NCI-H2227 treated with DMSO at 0.1 percent for 48 hours (cell line): ENCODE measurements around the gene DPYSL4.
"Not testable (repeated sequence)": the region's sequence is repeated elsewhere in the genome, so short reads cannot be mapped to it uniquely, and the experiment has no call there.

Experiments
- DNase-seq: peaks from one replicate; lab custom pipeline; 2025; lab: John Stamatoyannopoulos, UW

Gene DPYSL4

DNA sequence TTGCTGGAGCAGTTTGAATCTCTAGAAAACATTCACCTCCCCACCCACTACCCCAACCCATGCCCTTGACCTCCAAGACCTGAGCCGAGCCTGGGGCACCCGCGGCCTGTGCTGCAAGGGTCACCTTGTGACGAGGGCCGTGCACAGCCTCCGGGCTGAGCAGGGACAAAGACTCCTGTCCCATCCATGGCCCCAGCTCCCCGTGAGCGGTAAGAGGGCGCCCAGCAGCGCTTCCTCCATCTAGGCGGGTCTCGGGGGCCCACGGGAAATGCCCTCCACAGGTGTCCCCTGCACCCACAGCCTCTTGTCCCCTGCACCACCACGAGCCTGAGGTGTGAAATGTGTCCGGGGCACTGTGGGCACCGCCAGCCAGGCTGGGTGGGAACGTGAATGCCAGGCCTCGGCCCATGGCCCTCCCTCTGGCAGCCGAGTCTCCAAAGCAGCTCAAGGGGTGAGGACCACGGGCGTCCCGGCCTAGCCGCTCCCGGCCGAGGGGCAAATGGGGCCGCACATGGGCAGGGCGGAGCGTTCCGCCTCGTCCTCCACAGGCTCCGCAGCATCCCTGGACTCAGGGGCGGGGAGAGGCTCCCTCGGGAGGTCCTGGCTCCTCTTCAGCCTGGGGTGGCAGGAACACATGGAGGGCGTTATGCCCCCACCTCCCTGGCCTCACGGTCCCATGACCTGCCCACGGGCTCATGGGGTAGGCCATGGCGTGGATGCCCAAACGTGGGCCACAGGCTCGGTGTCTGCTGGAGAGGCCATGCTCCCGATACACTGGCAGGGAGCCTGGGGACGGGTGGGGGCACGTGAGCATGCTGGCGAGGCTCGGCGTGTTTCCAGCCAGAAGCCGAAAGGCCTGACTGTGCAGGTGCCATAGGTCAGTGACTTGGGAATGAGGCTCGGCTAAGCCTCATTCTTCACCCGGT is 21.1 kb downstream of the DPYSL4 start:
- DNase-seq: no peak

DNA sequence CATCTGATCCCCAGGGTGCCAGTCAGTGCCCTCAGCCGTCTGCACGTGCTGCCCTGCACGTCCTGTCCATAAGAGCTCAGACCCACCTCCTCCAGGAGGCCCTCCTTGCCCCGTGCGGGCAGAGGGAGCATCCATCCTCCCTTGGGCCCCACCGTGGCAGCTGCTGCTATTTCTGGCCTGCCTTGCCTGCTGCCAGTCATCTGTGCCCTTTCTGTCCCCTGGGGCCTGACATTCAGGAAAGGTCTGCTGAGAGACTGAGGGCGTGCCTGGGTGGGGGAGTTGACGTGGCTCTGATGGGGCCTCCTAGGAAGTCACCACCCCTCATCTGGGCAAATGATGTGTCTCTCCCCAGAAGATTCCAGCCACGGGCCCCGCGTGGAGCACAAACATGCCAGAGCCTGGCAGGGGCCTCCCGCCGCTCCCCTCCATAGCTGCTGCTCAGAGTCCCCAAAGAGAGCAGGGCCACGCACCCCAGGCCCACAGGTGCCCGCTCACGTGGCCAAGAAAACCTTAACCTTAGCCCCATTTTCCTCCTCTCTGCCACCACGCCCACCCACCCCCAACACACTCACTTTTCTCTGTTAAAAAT is 21.8 kb downstream of the DPYSL4 start:
- DNase-seq: no peak

DNA sequence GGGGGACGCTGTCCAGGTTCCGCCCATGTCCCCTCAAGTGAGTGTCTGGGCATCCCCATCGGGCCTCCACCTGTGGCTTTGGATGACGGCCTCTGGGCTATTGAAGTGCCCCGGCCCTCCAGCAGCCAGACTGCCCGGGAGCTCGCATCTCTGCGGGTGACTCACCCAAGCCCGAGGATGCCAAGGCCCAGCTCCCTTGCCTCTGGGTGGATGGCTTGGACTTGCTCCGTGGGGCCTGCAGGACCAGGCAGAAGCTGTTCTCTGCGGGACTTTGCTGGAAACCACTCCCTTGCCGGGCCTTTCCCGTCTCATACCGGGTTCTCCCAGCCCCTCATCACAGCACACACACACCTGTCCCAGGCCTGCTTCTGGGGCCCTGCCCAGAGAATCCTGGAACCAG is 22.4 kb downstream of the DPYSL4 start:
- DNase-seq: no peak

DNA sequence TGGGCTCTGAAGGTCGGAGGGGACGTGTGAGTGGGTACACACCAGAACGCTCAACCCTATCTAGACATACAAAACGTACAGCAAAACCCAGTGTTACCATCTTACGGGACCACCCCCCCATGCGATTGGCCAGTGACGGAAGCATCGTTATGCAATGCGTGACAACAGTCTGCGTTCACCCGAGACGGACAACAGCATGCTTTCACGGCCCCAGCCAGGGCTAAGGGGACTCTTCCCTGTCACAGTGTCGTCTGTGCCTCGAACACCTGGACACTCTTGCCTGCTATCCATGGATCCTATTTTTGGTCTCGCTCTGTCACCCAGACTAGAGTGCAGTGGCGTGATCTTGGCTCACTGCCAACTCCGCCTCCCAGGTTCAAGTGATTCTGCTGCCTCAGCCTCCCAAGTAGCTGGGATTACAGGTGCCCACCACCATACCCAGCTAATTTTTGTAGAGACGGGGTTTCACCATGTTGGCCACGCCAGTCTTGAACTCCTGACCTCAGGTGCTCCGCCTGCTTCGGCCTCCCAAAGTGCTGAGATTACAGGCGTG is 23.3 kb downstream of the DPYSL4 start:
- no peak for DNase-seq

DNA sequence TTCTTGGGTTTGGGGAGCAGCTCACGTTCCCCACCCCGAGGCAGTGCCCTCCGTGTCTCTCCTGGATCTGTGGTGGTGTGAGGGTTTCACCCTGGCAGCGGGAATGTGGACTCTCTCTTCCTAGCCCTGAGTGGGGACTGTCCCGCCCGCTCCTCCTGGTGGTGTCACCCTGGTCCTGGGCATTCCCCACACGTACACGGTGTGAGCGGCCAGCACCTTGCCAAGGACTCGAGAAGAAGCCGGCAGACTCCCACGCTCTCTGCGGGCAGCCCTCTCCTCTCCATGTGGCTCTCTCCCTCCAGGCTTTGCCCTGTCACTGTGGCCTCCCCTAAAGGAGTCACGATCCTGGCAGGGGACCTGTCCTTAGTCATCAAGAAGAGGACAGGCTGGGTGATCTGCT is 24.0 kb downstream of the DPYSL4 start:
- DNase-seq: no peak

DNA sequence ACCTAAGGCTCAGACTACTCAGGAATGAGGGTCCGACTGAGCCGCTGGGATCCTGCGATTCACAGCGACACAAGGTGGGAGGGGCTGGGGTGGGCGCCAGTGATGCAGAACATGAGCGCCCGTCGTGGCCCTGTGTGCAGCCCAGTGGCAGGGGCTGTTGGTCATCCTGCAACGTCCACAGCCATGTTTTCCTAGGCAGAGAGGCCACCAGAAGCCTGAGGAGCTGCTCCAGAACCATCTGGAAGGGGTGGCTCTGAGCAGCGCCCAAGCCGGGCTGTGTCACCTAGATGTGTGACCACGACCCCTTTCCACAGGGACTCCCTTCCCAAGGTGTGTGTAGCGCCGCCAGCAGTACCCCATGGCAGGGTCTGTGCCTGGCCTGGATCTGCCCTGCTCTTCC is 24.5 kb downstream of the DPYSL4 start:
- DNase-seq: no peak

DNA sequence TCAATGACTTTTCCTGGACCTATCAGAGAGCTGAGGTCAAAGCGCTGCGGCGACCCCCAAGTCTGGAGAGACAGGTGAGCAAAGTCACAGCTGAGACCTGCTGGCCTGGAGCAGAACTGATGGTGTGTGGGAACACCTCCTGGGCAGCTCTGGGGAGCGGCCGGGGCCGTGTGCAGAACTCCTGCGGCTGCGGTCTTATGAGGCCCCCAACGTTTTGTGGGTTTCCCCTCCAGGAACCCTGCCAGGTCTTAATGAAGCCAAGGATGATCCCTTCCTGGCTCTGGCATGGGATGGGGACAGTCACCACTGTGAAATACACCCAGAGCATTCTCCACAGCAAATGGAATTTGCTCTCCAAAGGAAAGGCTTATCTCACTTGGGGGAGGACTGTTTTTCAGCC is 26.1 kb downstream of the DPYSL4 start:
- no peak for DNase-seq

DNA sequence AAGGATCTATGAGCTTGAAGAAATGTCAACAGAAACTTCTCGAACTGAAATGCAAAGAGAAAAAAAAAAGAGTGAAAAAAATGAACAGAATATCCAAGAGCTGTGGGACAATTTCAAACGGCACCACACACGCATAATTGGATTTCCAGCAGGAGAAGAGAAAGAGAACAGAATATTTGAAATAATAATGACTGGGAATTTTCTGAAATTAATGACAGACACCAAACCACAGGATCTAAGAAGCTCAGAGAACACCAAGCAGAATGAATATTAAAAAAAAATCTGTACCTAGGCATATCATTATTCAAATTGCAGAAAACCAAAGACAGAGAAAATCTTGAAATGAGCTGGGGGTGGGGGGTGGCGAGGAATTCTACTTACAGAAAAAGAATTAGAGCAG is 27.2 kb downstream of the DPYSL4 start:
- no peak for DNase-seq

DNA sequence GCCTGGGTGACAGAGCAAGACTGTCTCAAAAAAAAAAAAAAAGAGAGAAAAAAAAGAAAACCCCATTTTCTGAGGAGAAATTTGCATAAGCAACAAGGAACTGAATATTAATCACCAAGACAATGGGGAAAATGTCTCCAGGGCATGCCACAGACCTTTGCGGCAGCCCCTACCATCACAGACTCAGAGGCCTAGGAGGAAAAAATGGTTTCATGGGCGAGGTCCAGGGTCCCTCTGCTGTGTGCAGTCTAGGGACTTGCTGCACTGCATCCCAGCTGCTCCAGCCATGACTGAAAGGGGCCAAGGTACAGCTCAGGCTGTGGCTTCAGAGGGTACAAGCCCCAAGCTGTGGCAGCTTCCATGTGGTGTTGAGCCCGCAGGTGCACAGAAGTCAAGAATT is 29.7 kb downstream of the DPYSL4 start:
- DNase-seq: not testable (repeated sequence)

DNA sequence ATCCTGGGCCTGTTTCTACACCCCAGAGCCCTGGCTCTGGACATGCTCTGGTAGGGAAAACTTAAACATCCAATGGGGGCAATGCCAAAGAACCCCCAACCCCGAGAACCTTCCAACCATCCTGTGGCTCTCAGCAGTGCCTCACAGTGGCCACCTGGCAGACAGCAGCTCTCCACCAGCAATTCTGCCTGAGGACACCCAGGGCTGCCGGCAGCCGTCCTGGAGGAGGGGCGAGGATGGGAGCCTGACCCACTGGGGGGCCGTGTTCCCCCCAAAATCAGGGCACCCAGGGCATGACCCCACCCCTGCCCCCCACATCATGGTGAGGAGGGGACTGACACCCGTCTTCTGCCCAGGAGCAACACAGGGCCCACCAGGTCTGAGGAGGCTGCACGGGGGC is 32.7 kb downstream of the DPYSL4 start:
- no peak for DNase-seq

DNA sequence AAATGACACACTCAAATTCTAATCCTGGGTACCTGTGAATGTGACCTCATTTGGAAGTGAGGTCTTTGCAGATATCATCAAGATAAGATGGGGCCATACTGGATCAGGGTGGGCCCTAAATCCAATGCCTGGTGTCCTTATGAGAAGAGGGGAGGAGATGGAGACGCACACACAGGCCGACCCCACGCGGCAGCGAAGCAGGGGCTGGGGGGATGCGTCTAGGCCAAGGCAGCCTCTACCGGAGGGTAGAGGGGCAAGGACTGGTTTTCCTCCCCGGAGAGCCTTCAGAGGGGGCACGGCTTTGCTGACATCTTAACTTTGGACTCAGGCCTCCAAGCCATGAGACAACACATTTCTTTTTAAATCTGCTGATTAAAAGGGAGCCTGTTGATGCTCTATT is 33.3 kb downstream of the DPYSL4 start:
- DNase-seq: no peak

DNA sequence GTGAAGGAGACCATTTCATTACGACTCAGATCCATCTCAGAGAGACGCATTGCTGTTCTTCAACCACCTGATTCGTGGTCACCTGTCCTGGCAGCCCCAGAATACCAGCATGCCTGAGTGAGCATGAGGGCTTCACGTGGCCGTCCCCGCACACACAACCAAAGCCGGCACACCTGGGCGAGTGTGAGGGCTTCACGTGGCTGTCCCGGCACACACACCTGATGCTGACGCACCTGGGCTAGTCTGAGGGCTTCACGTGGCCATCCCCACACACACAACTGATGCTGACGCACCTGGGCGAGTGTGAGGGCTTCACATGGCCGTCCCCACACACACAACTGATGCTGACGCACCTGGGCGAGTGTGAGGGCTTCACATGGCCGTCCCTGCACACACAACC is 34.2 kb downstream of the DPYSL4 start:
- not testable (repeated sequence) for DNase-seq

DNA sequence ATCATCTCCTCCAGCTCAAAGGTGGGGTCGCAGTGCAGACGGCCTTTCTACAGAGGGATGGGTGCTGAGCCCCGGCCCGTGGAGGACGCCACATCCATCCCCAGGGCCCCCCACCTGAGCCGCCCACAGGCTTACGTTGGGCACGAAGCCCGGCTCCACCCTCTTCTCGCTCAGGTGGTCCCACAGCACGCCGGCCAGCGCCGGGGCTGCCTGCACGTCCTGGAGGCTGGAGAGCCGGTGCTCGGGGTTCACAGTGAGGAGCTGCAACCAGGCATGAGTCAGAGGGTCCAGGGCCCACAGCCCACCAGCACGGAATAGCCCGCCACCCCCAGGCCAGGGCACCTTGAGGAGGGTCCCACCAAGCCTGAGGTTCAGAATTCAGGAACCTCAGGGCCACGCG is 36.0 kb downstream of the DPYSL4 start:
- DNase-seq: no peak

DNA sequence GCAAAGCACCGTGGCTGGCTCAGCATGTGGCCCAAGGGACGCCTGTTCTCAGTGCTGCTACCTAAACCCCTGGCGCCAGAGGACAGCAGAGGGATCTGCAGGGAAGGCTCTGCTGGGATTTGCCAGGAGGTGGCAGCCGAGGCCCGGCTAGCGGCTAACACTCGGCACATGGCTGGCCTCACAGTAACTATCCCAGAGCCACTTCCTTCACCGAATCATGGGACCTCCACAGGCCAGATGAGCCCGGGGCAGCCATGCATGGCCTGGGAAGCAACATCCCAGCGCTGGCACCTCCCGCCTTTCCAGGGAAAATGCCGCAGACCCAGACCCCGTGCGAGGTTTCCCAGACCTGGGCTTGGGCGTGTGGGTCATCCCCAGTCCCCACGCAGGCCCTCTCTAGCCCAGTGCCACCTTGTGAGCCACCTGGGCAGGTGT is 36.4 kb downstream of the DPYSL4 start:
- no peak for DNase-seq

DNA sequence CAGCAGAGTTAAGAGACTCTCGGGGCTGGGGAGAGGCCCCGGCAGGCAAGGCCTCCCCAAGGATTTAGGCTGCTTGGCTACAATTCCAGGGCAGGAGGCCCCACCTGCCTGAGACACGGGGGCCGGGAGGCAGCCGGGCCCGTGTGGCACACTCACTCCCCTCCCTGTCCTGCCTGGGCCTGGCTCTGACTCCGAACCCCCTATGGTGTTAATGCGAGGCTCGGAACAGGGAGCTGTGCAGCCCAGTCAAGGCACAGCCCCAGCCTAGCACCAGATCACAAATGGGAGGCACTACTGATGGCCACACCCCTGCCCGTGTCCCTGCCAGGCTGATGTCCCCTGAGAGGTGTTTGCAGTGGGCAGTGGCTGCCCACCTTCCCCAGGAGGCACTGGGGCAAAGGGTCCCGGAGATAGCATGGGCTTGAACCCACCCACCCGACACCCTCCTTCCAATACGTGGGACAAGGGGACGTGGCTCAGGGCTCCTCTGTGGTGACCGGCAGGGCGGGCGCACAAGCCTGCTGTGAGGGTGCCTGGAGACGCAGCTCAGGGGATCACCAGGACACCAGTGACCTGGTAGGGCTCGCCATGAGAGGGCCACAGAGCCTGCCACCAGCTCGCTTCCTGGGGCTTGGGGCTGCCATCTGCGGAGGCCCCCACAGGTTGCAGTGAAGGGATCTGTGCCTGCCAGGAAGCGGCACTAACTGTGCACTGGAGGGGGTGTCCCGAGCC is 37.0 kb downstream of the DPYSL4 start:
- no peak for DNase-seq

DNA sequence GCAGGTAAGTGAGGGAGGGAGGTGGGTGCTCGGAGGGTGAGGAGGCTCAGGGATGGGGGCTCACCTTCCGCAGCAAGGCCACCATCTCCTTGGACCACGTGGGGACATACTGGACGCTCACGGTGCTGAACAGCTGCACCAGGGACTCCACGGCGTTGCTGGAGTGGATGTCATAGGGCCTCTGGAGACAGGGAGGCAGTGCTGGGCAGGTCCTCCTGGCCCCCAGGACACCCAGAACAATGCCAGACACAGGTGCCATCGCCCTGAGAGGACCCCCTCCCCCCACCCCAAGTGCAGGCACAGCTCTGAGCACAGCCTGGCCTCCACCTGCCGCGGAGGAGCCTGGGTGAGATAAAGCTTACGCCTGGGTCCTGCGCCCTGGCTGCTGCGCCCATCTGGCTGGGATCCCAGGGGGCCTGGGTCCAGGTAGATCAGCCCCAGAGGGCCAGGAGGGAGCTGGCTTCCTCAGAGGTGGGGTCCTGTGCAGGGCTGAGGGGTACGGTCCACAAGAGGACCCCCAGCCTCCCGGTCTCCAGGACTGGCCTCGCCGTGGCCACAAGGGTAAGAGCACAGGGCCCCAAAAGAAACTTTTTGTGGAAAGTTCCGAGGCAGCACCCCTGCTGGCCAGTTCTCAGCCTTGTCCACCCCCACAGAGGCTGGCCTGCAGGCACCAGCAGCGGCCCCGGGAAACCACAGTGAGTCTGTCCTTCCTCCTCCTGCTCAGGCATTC is 37.8 kb downstream of the DPYSL4 start:
- DNase-seq: no peak

DNA sequence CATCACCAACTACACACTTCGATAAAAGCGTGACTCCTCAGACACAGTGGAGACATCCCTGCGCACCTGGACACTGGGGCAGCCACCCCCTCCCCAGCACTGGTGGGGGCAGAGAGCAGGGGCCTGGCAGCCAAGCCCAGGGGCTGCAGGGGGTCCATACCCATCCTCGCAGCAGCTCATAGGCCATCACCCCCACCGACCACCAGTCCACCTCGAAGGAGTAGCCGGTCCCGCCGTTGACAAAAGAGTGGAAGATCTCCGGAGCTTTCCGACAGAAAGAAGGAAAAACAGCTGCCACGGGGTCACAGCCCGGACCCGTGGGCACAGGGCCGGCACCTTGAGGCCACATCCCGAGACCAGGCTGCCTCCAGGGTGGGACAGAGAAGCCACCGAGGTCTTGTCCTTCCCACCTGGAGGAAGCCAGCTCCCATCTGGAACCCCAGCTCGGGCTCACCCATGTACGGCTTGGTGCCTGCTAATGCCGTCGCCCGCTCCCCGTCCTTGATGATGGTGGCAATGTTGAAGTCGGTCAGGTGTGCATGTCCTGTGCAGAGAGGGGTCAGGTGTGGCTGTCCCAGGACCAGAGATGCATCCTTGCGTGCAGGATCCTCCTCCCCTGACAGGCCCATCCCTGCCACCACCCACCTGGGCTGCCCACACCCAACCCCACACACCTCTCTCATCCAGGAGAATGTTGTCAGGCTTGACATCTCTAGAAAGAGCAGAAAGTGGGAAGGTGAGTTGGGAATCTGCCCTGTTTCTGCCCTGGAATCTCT is 38.5 kb downstream of the DPYSL4 start:
- no peak for DNase-seq

DNA sequence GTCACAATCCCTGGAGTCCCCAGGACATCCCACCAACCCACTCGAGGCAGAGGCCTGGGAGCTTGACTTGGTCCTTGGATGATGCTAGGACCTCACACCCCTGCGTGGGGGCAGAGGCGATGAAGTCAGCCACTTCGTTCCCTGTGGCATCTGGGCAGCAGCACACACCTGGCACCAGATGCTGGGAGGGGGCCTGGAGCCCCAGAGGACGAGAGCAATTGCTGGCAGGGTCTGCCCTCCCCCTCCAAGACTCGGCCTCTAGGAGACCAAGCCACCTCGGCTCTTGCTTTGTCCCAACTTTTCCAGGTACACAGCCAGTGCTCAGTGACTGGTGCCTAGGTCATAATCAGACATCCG is 39.1 kb downstream of the DPYSL4 start:
- DNase-seq: no peak

DNA sequence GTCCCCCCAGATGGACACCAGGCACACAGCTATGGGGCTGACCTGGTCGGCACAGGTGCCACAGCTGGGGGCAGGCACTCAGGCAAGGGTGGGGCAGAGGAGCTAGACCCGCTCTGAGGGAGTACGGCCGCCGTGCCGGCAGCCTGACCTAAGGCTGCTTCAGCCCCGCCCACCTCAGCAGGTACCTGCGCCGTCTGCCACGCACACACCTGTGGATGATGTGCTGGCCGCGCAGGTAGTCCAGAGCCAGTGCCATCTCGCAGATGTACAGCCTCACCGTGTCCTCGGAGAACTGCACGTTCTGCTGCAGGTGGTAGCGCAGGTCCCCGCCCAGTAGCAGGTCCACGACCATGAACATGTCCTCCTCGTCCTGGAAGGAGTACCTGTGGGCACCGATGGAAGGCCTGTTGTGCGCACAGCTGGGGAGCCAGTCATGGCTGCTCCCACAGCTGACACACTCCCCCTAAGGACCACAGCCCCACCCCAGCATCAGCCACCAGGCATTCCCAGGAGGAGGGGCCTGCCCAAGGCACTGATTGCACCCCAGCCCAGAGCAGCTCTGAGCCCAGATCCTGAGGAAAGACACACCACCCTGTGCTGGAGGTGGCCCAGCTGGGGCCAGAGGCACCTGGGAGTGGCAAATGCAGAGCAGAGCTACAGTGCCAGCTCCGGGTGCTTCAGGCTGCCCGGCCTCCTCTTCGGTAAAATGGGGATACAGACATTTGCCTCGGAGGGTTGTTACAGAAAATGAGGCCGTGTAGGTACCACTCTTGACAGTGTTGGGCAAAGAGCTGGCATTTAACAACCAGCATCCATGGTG is 40.0 kb downstream of the DPYSL4 start:
- DNase-seq: no peak

DNA sequence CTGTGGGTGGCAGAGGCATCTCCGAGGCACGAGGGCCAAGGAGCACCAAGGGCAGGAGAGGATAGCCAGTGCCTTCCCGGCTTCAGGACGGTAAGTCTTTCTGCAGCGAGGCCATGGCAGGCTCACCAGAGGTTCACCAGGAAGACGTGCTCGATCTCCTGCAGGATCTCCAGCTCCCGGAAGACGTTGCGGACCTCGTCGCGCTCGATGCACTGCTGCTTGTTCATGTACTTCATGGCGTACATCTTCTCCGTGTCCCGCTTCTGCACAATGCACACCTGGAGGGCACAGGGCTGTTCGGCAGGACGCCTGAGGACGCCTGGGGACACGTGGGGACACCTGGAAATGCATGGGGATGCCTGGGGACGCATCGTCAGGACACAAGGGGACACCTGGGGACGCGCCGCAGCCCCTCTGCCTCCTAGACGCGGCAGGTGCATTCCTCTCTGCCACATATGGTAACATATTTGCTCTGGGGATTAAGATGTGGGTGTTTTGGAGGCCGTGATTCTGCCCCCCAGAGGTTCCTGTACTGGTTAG is 41.2 kb downstream of the DPYSL4 start:
- no peak for DNase-seq
